ENCODE data around the gene MAGI2. TPM values are rescaled to one million over a fixed set of nuclear protein-coding genes. Genes with fewer than 3 reads are reported as not detected.

Gene MAGI2
- total RNA-seq, 1 donor from 2014 or later: 5.4 TPM

GRCh38 chr7:78112488-78112887, 1341.0 kb downstream of the MAGI2 start:
- no peak overlapping the region for H3K4me3 Mint-ChIP-seq (ENCODE audit: unreplicated experiment)

GRCh38 chr7:78111386-78111785, 1342.1 kb downstream of the MAGI2 start:
- DNase-seq (ENCODE audit: low read depth): no peak
- no peaks in the 10 kb centered on the region for H3K36me3 Mint-ChIP-seq (ENCODE audit: low read depth, unreplicated experiment)

More at GRCh38 chr7:78112488-78112887, 1341.0 kb downstream of the MAGI2 start:
- H3K27ac Mint-ChIP-seq (ENCODE audit: unreplicated experiment): no peak overlapping the region
- no peak overlapping the region for H3K27ac ChIP-seq (ENCODE audit: low read depth, low read length)
- H4K20me1 ChIP-seq (ENCODE audit: insufficient read depth, low read length): no peaks in the 10 kb centered on the region
- TF ChIP-seq CTCF (IDR thresholded peaks at IDR 0.05; ENCODE audit: insufficient read depth, low read depth, low read length): no peak
- TF ChIP-seq EZH2 (IDR thresholded peaks at IDR 0.05; ENCODE audit: insufficient read depth, low read length): no peak
- H3K9ac ChIP-seq (ENCODE audit: low read length): no peak overlapping the region
- H3K9me3 ChIP-seq (ENCODE audit: insufficient read depth, low read depth, low read length): no peaks in the 10 kb centered on the region
- no peak for DNase-seq (ENCODE audit: low read depth)
- peaks cover 5% of the 10 kb centered on the region for H3K27me3 Mint-ChIP-seq (ENCODE audit: low read depth, unreplicated experiment)
- H2AFZ ChIP-seq (ENCODE audit: low read depth, low read length): no peak overlapping the region
- no peak overlapping the region for H3K4me2 ChIP-seq (ENCODE audit: low read length)
- H3K4me1 Mint-ChIP-seq (ENCODE audit: low read depth, unreplicated experiment): peaks cover 7% of the 10 kb centered on the region
- no peaks in the 10 kb centered on the region for H3K4me1 ChIP-seq (ENCODE audit: insufficient read depth, low read length)
- H3K36me3 ChIP-seq (ENCODE audit: insufficient read depth, low read length): no peaks in the 10 kb centered on the region
- no peak for FAIRE-seq
- H3K79me2 ChIP-seq (ENCODE audit: insufficient read depth, low read length): no peaks in the 10 kb centered on the region
- no peaks in the 10 kb centered on the region for H3K27me3 ChIP-seq (ENCODE audit: insufficient read depth, low read length)
- H3K4me3 ChIP-seq (ENCODE audit: insufficient read depth, low read depth, low read length): no peak overlapping the region
- no peaks in the 10 kb centered on the region for H3K9me3 Mint-ChIP-seq (ENCODE audit: unreplicated experiment)
- H3K36me3 Mint-ChIP-seq (ENCODE audit: low read depth, unreplicated experiment): no peaks in the 10 kb centered on the region

More at GRCh38 chr7:78111386-78111785, 1342.1 kb downstream of the MAGI2 start:
- H3K27me3 Mint-ChIP-seq (ENCODE audit: low read depth, unreplicated experiment): peaks cover 5% of the 10 kb centered on the region
- H4K20me1 ChIP-seq (ENCODE audit: insufficient read depth, low read length): no peaks in the 10 kb centered on the region
- no peak overlapping the region for H2AFZ ChIP-seq (ENCODE audit: low read depth, low read length)
- no peak for FAIRE-seq
- H3K27ac ChIP-seq (ENCODE audit: low read depth, low read length): no peak overlapping the region
- TF ChIP-seq CTCF (IDR thresholded peaks at IDR 0.05; ENCODE audit: insufficient read depth, low read depth, low read length) (no peak), EZH2 (IDR thresholded peaks at IDR 0.05; ENCODE audit: insufficient read depth, low read length) (no peak)
- no peaks in the 10 kb centered on the region for H3K36me3 ChIP-seq (ENCODE audit: insufficient read depth, low read length)
- H3K9ac ChIP-seq (ENCODE audit: low read length): no peak overlapping the region
- H3K27ac Mint-ChIP-seq (ENCODE audit: unreplicated experiment): no peak overlapping the region
- no peak overlapping the region for H3K4me2 ChIP-seq (ENCODE audit: low read length)
- peaks cover 7% of the 10 kb centered on the region for H3K4me1 Mint-ChIP-seq (ENCODE audit: low read depth, unreplicated experiment)
- H3K27me3 ChIP-seq (ENCODE audit: insufficient read depth, low read length): no peaks in the 10 kb centered on the region
- no peaks in the 10 kb centered on the region for H3K9me3 ChIP-seq (ENCODE audit: insufficient read depth, low read depth, low read length)
- H3K9me3 Mint-ChIP-seq (ENCODE audit: unreplicated experiment): no peaks in the 10 kb centered on the region
- H3K4me1 ChIP-seq (ENCODE audit: insufficient read depth, low read length): no peaks in the 10 kb centered on the region
- H3K4me3 Mint-ChIP-seq (ENCODE audit: unreplicated experiment): no peak overlapping the region
- H3K79me2 ChIP-seq (ENCODE audit: insufficient read depth, low read length): no peaks in the 10 kb centered on the region
- H3K4me3 ChIP-seq (ENCODE audit: insufficient read depth, low read depth, low read length): no peak overlapping the region

All from astrocyte (in vitro differentiated cells and primary cell).